Thoracic aorta (tissue), 2 donors: ENCODE results near the gene ERP29. TPM values are rescaled to one million over a fixed set of nuclear protein-coding genes. Genes with fewer than 3 reads are reported as not detected.
"Not testable (repeated sequence)": the region's sequence is repeated elsewhere in the genome, so short reads cannot be mapped to it uniquely, and the experiment has no call there.

Experiments
- ATAC-seq: fragments of 150-250 bp; one replicate; pipeline ENCODE4 v1.8.0; 2017; ENCODE audit warnings: low read depth; ENCODE audit not compliant: insufficient number of reproducible peaks, low FRiP score
- DNase-seq: peaks from one replicate; pipeline ENCODE4 v3.0.0-alpha.2; 2020; ENCODE audit warnings: low spot score
- H3K27ac ChIP-seq, 2 donors: fragments of 200-600 bp; sonication (generic); 1 replicate in 1 of 2; 2 replicates in 1 of 2; pipeline ENCODE4 v1.5.1; 2016; ENCODE audit warnings: mild to moderate bottlenecking in 2 of 2, moderate library complexity in 2 of 2
- H3K27me3 ChIP-seq: fragments of 200-600 bp; sonication (generic); replicated peaks from 2 replicates; pipeline ENCODE4 v1.6.0; 2016; ENCODE audit warnings: mild to moderate bottlenecking; ENCODE audit not compliant: insufficient read depth
- H3K36me3 ChIP-seq: fragments of 200-600 bp; sonication (generic); one replicate; pipeline ENCODE4 v1.5.1; 2016
- H3K4me1 ChIP-seq, 2 donors: fragments of 200-600 bp; sonication (generic); 1 replicate in 1 of 2; 2 replicates in 1 of 2; pipeline versions ENCODE4 v1.5.1 to v1.6.0; 2016; ENCODE audit warnings: low read depth in 2 of 2, mild to moderate bottlenecking in 1 of 2; ENCODE audit not compliant: control insufficient read depth in 1 of 2
- H3K4me3 ChIP-seq: fragments of 200-600 bp; sonication (generic); 2 replicates; pipeline ENCODE4 v1.5.1; 2016; ENCODE audit warnings: mild to moderate bottlenecking
- H3K9me3 ChIP-seq: fragments of 200-600 bp; sonication (generic); 2 replicates; pipeline ENCODE4 v1.5.1; 2016
- CTCF ChIP-seq: fragments of 200-600 bp; sonication (generic); IDR thresholded peaks from one replicate; pipeline ENCODE4 v1.5.1; 2019; ENCODE audit warnings: antibody characterized with exemption
- total RNA-seq, 2 donors: library from RNA; depleted of rRNA; stranded (reverse); fragments of >200 nt; gene quantifications; one replicate each; pipeline versions ENCODE4 v1.1.0 to v1.2.3, GENCODE V29; 2016

Gene ERP29
- total RNA-seq, 2 donors from 2014 or later = 33.1 to 43.6 TPM

GRCh38 chr12:111991535-111991934 lies 21.7 kb upstream of the ERP29 start:
- no peak for DNase-seq
- no peak for TF ChIP-seq CTCF

GRCh38 chr12:111991946-111992345 lies 21.3 kb upstream of the ERP29 start:
- DNase-seq = no peak
- Histone ChIP-seq H3K4me3 (no peak overlapping the region), H3K36me3 (no peaks in the 10 kb centered on the region), H3K9me3 (no peaks in the 10 kb centered on the region), H3K4me1 (peaks cover 0 to 7% of the 10 kb centered on the region in 2 donors), H3K27ac (no peak overlapping the region), H3K27me3 (no peaks in the 10 kb centered on the region)
- TF ChIP-seq CTCF = no peak
- no peak for ATAC-seq

More at GRCh38 chr12:111991535-111991934, 21.7 kb upstream of the ERP29 start:
- no peaks in the 10 kb centered on the region for H3K9me3 ChIP-seq
- no peak for ATAC-seq
- H3K4me3 ChIP-seq = no peak overlapping the region
- no peaks in the 10 kb centered on the region for H3K27me3 ChIP-seq
- no peak overlapping the region for H3K27ac ChIP-seq
- H3K36me3 ChIP-seq = no peaks in the 10 kb centered on the region
- peaks cover 0 to 5% of the 10 kb centered on the region in 2 donors for H3K4me1 ChIP-seq

GRCh38 chr12:111992464-111992863 lies 20.8 kb upstream of the ERP29 start:
- peaks cover 0 to 12% of the 10 kb centered on the region in 2 donors for H3K4me1 ChIP-seq
- no peaks in the 10 kb centered on the region for H3K36me3 ChIP-seq
- no peaks in the 10 kb centered on the region for H3K27me3 ChIP-seq
- no peak for TF ChIP-seq CTCF
- H3K4me3 ChIP-seq = no peak overlapping the region
- DNase-seq = no peak
- no peak for ATAC-seq
- H3K9me3 ChIP-seq = no peaks in the 10 kb centered on the region
- no peak overlapping the region for H3K27ac ChIP-seq

- Histone ChIP-seq H3K27me3 (no peaks in the 10 kb centered on the region), H3K27ac (no peak overlapping the region), H3K4me1 (peaks cover 0 to 19% of the 10 kb centered on the region in 2 donors), H3K36me3 (no peaks in the 10 kb centered on the region), H3K4me3 (peak overlapping the region; percentile 32), H3K9me3 (no peaks in the 10 kb centered on the region)
- DNase-seq (no peak), ATAC-seq (no peak)
- no peak for TF ChIP-seq CTCF
These were observed 19.7 kb upstream of the ERP29 start for GRCh38 chr12:111993292-111994150.

GRCh38 chr12:111994211-111995111 lies 18.8 kb upstream of the ERP29 start:
- H3K4me1 ChIP-seq = peaks cover 0 to 22% of the 10 kb centered on the region in 2 donors
- not testable (repeated sequence) for H3K9me3 ChIP-seq, ATAC-seq, H3K27me3 ChIP-seq, DNase-seq, H3K27ac ChIP-seq, H3K36me3 ChIP-seq
- peak overlapping the region; percentile 32 for H3K4me3 ChIP-seq
